Kidney (tissue), 14 donors: Measurements from ENCODE around the gene EML6. TPM values are rescaled to one million over a fixed set of nuclear protein-coding genes. Genes with fewer than 3 reads are reported as not detected.

Experiments used
- DNase-seq, 5 donors: peaks; one replicate each; pipeline ENCODE4 v3.0.0-alpha.2; 2013 to 2020
- FAIRE-seq: peaks from 2 replicates; lab custom pipeline; 2012; peaks lifted over from hg19 to GRCh38; lab: Jason Lieb, UNC
- H3K27ac ChIP-seq, 2 donors: one replicate each; pipeline ENCODE4 v1.7.0; 2013; ENCODE audit warnings: low read depth in 2 of 2, low read length in 2 of 2, inconsistent platforms in 1 of 2
- H3K27me3 ChIP-seq: one replicate; pipeline ENCODE4 v1.7.1; 2013; ENCODE audit warnings: low read length, inconsistent platforms; ENCODE audit not compliant: control insufficient read depth, insufficient read depth
- H3K36me3 ChIP-seq, 3 donors: one replicate each; pipeline versions ENCODE4 v1.7.0 to v1.7.1; 2013; ENCODE audit warnings: low read length in 3 of 3, control low read depth in 1 of 3, inconsistent platforms in 1 of 3; ENCODE audit not compliant: insufficient read depth in 3 of 3, control insufficient read depth in 2 of 3
- H3K4me1 ChIP-seq, 3 donors: one replicate each; pipeline versions ENCODE4 v1.7.0 to v1.7.1; 2013; ENCODE audit warnings: low read length in 3 of 3, inconsistent platforms in 1 of 3, low read depth in 1 of 3; ENCODE audit not compliant: control insufficient read depth in 2 of 3, insufficient read depth in 2 of 3
- H3K4me3 ChIP-seq, 3 donors: one replicate each; pipeline versions ENCODE4 v1.7.0 to v1.8.1; 2013; ENCODE audit warnings: low read length in 3 of 3, control low read depth in 1 of 3, inconsistent platforms in 1 of 3
- H3K9ac ChIP-seq, 3 donors: one replicate each; pipeline versions ENCODE4 v1.7.0 to v1.7.1; 2013; ENCODE audit warnings: low read length in 3 of 3, control low read depth in 1 of 3, inconsistent platforms in 1 of 3
- H3K9me3 ChIP-seq, 3 donors: one replicate each; pipeline versions ENCODE4 v1.7.0 to v1.7.1; 2013; ENCODE audit warnings: low read length in 3 of 3, control low read depth in 1 of 3, inconsistent platforms in 1 of 3; ENCODE audit not compliant: control insufficient read depth in 2 of 3, insufficient read depth in 1 of 3
- intact Hi-C: fragments of 100-400 bp; cut with DNase I; formaldehyde crosslinking; loops from one replicate; pipeline ENCODE4 v1.11.1; 2022
- polyA plus RNA-seq: library from polyadenylated mRNA; stranded (reverse); fragments of 350-450 nt; fragmentation: Illumina TruSeq; extraction: RNeasy Lipid Tissue Mini Kit (QIAGEN cat#74804); gene quantifications from one replicate; pipeline ENCODE4 v1.2.3, GENCODE V29; 2014; ENCODE audit warnings: low read depth, low replicate concordance; ENCODE audit not compliant: insufficient read depth
- total RNA-seq: library from RNA; stranded (reverse); fragmentation: NEBNext Ultra II Directional; extraction: Animal tissue kit (Norgen Biotek cat#: 25700); gene quantifications from one replicate; pipeline ENCODE4 v1.2.1, GENCODE V29; 2021
- TF ChIP-seq, protein P1 (sequence below): IDR thresholded peaks from 3 replicates; pipeline ENCODE4 v1.5.1; 2012; ENCODE audit warnings: mild to moderate bottlenecking, moderate library complexity, borderline replicate concordance; ENCODE audit not compliant: insufficient read depth; ENCODE audit errors: extremely low read depth
- donor health status: control.
- donor health status: control.
- donor health status: control.
- donor health status: control.
- donor health status: control.
- donor health status: DM: yes; HTN: yes; CAD: no.
- donor health status: Normal renal cell carcinoma (clear cell type).

EML6 gene
- total and polyA plus RNA-seq, 2 donors from 2014 or later, result 1.7 to 3.1 TPM

DNA sequence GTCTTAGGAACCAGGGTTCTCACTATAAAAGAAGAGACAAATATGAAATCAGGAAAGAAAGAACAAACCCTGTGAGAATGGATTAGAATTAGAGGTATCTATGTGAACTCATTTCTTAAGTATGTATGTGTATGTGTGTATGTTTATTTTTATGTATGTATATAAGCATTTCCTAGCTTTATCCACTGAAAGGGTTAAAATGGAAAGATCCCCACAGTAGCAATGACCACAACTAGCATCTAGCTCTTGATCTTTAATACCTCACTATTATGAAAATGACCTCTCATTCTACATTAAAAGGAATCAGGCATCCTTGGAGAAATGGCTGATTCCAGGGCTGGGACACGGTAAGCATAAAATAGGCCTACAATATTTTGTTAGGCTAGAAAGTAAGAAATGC lies 295.2 kb downstream of the EML6 start:
- FAIRE-seq (no peak), DNase-seq (no peak)
- intact Hi-C loops, result loop anchor here (10.0 kb wide), 1 partner anchor 146 kb away; no protein-coding TSS in a partner anchor
- no peak overlapping the region for H3K4me3 ChIP-seq
- no peak overlapping the region for H3K27ac ChIP-seq
- TF ChIP-seq, protein P1, sequence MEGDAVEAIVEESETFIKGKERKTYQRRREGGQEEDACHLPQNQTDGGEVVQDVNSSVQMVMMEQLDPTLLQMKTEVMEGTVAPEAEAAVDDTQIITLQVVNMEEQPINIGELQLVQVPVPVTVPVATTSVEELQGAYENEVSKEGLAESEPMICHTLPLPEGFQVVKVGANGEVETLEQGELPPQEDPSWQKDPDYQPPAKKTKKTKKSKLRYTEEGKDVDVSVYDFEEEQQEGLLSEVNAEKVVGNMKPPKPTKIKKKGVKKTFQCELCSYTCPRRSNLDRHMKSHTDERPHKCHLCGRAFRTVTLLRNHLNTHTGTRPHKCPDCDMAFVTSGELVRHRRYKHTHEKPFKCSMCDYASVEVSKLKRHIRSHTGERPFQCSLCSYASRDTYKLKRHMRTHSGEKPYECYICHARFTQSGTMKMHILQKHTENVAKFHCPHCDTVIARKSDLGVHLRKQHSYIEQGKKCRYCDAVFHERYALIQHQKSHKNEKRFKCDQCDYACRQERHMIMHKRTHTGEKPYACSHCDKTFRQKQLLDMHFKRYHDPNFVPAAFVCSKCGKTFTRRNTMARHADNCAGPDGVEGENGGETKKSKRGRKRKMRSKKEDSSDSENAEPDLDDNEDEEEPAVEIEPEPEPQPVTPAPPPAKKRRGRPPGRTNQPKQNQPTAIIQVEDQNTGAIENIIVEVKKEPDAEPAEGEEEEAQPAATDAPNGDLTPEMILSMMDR, result no peak
- no peaks in the 10 kb centered on the region for H3K36me3 ChIP-seq
- no peaks in the 10 kb centered on the region for H3K9me3 ChIP-seq
- no peaks in the 10 kb centered on the region for H3K27me3 ChIP-seq
- H3K9ac ChIP-seq, result no peak overlapping the region
- peaks cover 0 to 4% (median 0%) of the 10 kb centered on the region in 3 donors for H3K4me1 ChIP-seq

DNA sequence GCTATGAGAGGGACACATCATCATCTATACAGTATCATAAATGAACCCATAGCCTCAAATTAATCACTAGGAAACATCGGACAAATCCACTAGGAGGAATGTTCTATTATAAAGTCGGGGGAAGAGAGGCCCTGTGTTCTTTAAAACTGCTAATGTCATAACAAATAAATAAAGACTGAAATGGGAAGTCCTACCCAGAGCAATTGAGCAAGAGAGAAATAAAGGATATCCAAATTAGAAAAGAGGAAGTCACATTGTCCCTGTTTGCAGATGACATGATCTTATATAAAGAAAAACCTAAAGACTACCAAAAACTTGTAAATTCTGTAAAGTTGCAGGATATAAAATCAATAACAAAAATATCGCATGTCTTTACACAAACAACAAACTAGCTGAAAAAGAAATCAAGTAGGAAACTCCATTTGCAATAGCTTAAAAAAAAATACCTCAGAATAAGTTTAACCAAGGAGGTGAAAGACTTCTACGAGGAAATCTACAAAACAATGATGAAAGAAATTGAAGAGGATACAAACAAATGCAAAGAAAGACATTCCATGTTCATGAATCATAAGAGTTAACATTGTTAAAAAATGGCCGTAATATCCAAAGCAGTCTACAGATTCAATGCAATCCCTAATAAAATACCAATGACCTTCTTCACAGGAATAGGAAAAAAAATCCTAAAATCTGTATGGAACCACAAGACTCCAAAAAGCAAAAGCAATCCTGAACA lies 296.2 kb downstream of the EML6 start:
- DNase-seq (no peak), FAIRE-seq (no peak)
- H3K4me3 ChIP-seq, result no peak overlapping the region
- intact Hi-C loops, result loop anchor here (10.0 kb wide), 1 partner anchor 145 kb away; no protein-coding TSS in a partner anchor
- H3K9me3 ChIP-seq, result no peaks in the 10 kb centered on the region
- H3K27ac ChIP-seq, result no peak overlapping the region
- H3K4me1 ChIP-seq, result no peaks in the 10 kb centered on the region
- no peaks in the 10 kb centered on the region for H3K27me3 ChIP-seq
- H3K9ac ChIP-seq, result no peak overlapping the region
- H3K36me3 ChIP-seq, result no peaks in the 10 kb centered on the region
- TF ChIP-seq, protein P1, result no peak
